GM12878 (cell line): ENCODE data around the gene POU6F2.

ENCODE experiments used
- BHLHE40 ChIP-seq, 2 experiments: fragments of 450-650 bp in 1 of 2; IDR thresholded peaks; 2 replicates each; pipeline ENCODE4 v1.6.1; 2011 to 2017; ENCODE audit warnings: low read depth in 2 of 2, borderline replicate concordance in 1 of 2, improper control_type of control experiment in 1 of 2, low read length in 1 of 2, mild to moderate bottlenecking in 1 of 2
- CBX5 ChIP-seq: sonication (generic); IDR thresholded peaks from 2 replicates; pipeline ENCODE4 v1.6.1; 2016; ENCODE audit warnings: low read depth, moderate library complexity, mild to moderate bottlenecking, inconsistent platforms
- CTCF ChIP-seq, 3 experiments: IDR thresholded peaks in 2 of 3; conservative IDR thresholded peaks in 1 of 3; 2 replicates each; pipeline ENCODE4 v1.5.1; 2011; ENCODE audit warnings: low read depth in 3 of 3, low read length in 3 of 3, mild to moderate bottlenecking in 3 of 3, control low read depth in 2 of 3, moderate library complexity in 2 of 3, inconsistent platforms in 1 of 3, mixed read lengths in 1 of 3; ENCODE audit not compliant: control insufficient read depth in 2 of 3, insufficient read depth in 1 of 3; ENCODE audit errors: extremely low read depth in 1 of 3

DNA sequence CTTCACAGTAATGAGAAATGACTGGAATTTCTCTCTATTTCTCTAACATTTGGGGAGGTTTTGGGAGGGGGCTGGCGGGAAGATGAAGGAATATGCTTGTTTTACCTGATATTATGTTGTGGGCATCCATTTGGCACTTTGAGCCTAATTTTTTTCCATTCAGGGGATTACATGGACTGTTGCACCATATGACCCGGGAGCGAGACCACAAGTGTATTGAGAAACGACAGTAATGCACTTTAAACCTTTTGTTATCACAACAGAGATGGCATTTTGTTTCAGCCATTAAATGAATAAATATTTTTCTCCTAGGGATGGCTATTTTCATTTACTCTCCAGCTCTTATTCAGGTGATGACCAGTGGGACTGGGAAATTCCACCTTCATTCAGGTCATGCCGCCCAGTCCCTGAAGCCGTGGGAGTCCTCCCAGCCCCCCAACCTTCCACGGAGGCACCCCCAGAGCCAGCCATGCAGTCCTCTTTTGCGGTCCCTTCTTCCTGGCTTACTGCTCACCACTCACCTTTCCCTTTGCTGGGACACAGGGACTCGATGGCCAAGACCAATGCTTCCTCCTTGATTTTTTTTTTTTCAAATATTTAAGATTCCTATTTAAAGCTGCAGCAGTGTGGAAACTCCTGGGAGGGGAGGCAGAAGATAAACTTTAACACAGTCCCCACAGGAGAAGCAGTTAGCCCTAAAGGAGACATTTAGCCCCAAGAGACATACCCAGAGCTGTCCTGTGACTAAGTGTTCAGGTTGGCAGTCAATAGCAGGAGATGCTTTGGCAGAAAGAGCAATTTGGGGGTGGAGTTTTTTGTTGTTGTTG, 397.6 kb downstream of the POU6F2 start:
- TF ChIP-seq CTCF (IDR thresholded peaks at IDR 0.05 in 2 of 3, conservative IDR thresholded peaks at IDR 0.05 in 1 of 3; ENCODE audit: control insufficient read depth in 2 of 3, extremely low read depth in 1 of 3, insufficient read depth in 1 of 3, low read depth in 3 of 3, low read length in 3 of 3), result no peak
- TF ChIP-seq CBX5, result no peak
- no peak for TF ChIP-seq BHLHE40 (IDR thresholded peaks at IDR 0.05; ENCODE audit: borderline replicate concordance in 1 of 2, low read depth in 2 of 2, low read length in 1 of 2)
